Hepatocyte (in vitro differentiated cells): Measurements from ENCODE around the gene EIF4E1B.

Experiments used
- CTCF ChIP-seq: fragments of 200-600 bp; sonication (generic); IDR thresholded peaks from 2 replicates; pipeline ENCODE4 v1.5.1; 2016; ENCODE audit warnings: antibody characterized with exemption, mild to moderate bottlenecking; ENCODE audit not compliant: poor library complexity
- EZH2phosphoT487 ChIP-seq: fragments of 200-600 bp; sonication (generic); IDR thresholded peaks from one replicate; pipeline ENCODE4 v1.6.1; 2018; ENCODE audit warnings: antibody characterized with exemption, mild to moderate bottlenecking, low read depth, moderate library complexity; ENCODE audit not compliant: unreplicated experiment, severe bottlenecking

GRCh38 chr5:176647843-176648473, 17.5 kb downstream of the EIF4E1B start:
- TF ChIP-seq CTCF (no peak), EZH2phosphoT487 (no peak)
